ENCODE data around the gene PIK3IP1. TPM values are rescaled to one million over a fixed set of nuclear protein-coding genes. Genes with fewer than 3 reads are reported as not detected.

Gene PIK3IP1
- total and polyA plus RNA-seq, 2 of the 8 experiments (the other 6 are each of a cell fraction or from before 2014, with no cell fraction given) = 1.00 to 1.3 TPM

DNA sequence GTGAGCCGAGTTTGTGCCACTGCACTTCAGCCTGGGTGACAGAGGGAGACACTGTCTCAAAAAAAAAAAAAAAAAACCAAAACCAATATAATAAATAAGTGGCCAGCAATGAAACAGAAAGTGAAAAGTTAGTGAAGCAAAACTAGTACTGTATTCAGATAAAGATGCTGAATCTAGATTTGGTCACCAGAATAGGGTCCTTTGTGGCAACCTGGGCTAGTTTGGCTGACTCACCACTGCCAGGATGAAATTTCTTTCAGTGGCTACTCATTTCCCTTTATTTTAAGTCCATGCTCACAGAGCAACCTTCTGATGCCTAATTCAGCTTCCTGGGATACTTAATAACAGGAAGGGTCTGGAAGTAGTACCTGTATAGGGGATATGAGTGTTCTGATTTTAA, 54.2 kb downstream of the PIK3IP1 start (continued):
- TF ChIP-seq CHD7 (IDR thresholded peaks at IDR 0.05; ENCODE audit: insufficient replicate concordance, low read length) (no peak), CREB1 (IDR thresholded peaks at IDR 0.05) (no peak), ZNF274 (IDR thresholded peaks at IDR 0.05; ENCODE audit: borderline replicate concordance, extremely low read depth, low read length) (no peak), NRF1 (IDR thresholded peaks at IDR 0.05; ENCODE audit: low read depth, low read length) (no peak)
